Peyer's patch (tissue), 4 donors: ENCODE results near the gene PPARA. TPM values are rescaled to one million over a fixed set of nuclear protein-coding genes. Genes with fewer than 3 reads are reported as not detected.

Experiments
- DNase-seq, 3 donors: peaks; one replicate each; pipeline ENCODE4 v3.0.0-alpha.2; 2017 to 2019
- H3K27ac ChIP-seq, 4 donors: fragments of 200-600 bp; sonication (generic); one replicate each; pipeline ENCODE4 v1.5.1; 2016 to 2019
- H3K27me3 ChIP-seq, 2 donors: fragments of 200-600 bp; sonication (generic); one replicate each; pipeline ENCODE4 v1.5.1; 2019
- H3K36me3 ChIP-seq, 3 donors: fragments of 200-600 bp; sonication (generic); one replicate each; pipeline ENCODE4 v1.5.1; 2016 to 2019
- H3K4me1 ChIP-seq, 4 donors: fragments of 200-600 bp; sonication (generic); one replicate each; pipeline ENCODE4 v1.5.1; 2016 to 2019
- H3K4me3 ChIP-seq, 4 donors: fragments of 200-600 bp; sonication (generic); 1 replicate in 3 of 4; 2 replicates in 1 of 4; pipeline ENCODE4 v1.5.1; 2016 to 2019; ENCODE audit warnings: mild to moderate bottlenecking in 1 of 4
- H3K9me3 ChIP-seq, 4 donors: fragments of 200-600 bp; sonication (generic); one replicate each; pipeline ENCODE4 v1.5.1; 2016 to 2019; ENCODE audit warnings: mild to moderate bottlenecking in 1 of 4
- CTCF ChIP-seq, 6 experiments: fragments of 450-650 bp in 4 of 6; fragments of 200-600 bp in 2 of 6; sonication (generic) in 1 of 6; IDR thresholded peaks; one replicate each; pipeline ENCODE4 v1.5.1; 2017 to 2019; ENCODE audit warnings: antibody characterized with exemption in 6 of 6, mild to moderate bottlenecking in 3 of 6, moderate library complexity in 1 of 6
- POLR2A ChIP-seq, 2 donors: fragments of 450-650 bp; IDR thresholded peaks; one replicate each; pipeline ENCODE4 v1.5.1; 2017; ENCODE audit warnings: antibody characterized with exemption in 2 of 2, mild to moderate bottlenecking in 2 of 2, moderate library complexity in 2 of 2
- total RNA-seq, 4 donors: library from RNA; depleted of rRNA; stranded (reverse); fragments of >200 nt; gene quantifications; one replicate each; pipeline ENCODE4 v1.1.0, GENCODE V29; 2016

The PPARA gene
- total RNA-seq, 4 donors from 2014 or later = 21.5 to 231 (median 189) TPM

DNA sequence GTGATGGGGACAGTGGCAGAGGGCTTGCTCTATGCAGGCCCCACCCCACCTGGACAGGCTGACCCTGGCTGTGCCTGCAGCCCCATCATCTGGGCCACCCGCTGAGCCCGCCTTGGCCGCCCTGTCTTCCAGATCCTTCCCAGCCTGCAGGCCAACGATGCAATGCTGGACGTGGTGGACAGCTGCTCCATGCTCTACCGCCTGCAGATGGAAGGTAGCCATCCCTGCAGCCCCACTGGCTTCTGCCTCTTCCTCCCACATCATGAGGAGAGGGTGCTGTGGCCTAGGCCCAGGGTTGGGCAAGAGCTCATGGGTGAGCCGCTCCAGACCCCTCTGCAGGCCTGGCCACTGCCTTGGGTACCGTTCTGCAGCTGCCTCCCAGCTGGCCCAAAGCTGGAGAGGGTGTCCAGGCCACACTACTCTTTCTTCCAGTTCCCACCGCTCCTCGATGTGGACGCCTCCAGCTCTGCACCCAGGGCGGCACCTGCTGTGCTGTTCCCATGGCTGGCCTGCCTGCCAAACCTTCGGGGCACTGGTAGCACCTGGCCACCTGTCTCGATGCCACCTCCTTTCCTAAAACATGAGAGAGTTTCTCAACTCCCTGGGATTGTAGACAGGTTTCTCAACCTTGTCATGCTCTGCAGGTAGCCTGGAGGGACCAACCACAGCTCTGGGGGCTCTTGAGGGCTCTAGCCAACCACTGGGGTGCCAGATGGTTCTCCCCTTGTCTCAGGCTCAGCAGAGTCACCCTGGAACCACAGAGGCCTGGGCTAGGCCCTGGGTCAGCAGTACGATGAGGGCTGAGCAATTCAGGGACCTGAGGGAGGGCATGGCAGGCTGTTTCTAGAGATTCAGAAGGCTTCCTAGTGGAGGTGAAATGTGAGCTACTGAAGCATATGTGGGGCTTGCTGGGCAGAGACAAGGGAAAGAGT lies 136.9 kb downstream of the PPARA start:
- TF ChIP-seq CTCF (IDR thresholded peaks at IDR 0.05) (no peak), POLR2A (IDR thresholded peaks at IDR 0.05) (no peak)
- Histone ChIP-seq H3K36me3 (peaks cover 0 to 100% (median 0%) of the 10 kb centered on the region in 3 donors), H3K27me3 (no peaks in the 10 kb centered on the region), H3K9me3 (no peaks in the 10 kb centered on the region), H3K4me3 (peak overlapping the region in 3 of 4 donors; percentile 16 to 29 (median 23)), H3K4me1 (peaks cover 3 to 22% (median 6%) of the 10 kb centered on the region in 4 donors), H3K27ac (peak overlapping the region; percentile 58 to 77 (median 66))
- peak in 1 of 3 donors; percentile 40 for DNase-seq

- Histone ChIP-seq H3K4me3 (peak overlapping the region; percentile 5 to 29 (median 20)), H3K36me3 (peaks cover 0 to 100% (median 0%) of the 10 kb centered on the region in 3 donors), H3K27ac (peak overlapping the region; percentile 58 to 77 (median 66)), H3K4me1 (peaks cover 3 to 22% (median 6%) of the 10 kb centered on the region in 4 donors), H3K27me3 (no peaks in the 10 kb centered on the region), H3K9me3 (no peaks in the 10 kb centered on the region)
- TF ChIP-seq CTCF (IDR thresholded peaks at IDR 0.05) (no peak), POLR2A (IDR thresholded peaks at IDR 0.05) (no peak)
- DNase-seq = peak; percentile 61 to 90 (median 78)
Measured at GRCh38 chr22:46287873-46288751, 137.8 kb downstream of the PPARA start.

GRCh38 chr22:46288846-46289243 lies 138.5 kb downstream of the PPARA start:
- H3K4me3 ChIP-seq = no peak overlapping the region
- no peak for DNase-seq
- H3K4me1 ChIP-seq = peaks cover 3 to 22% (median 6%) of the 10 kb centered on the region in 4 donors
- H3K9me3 ChIP-seq = no peaks in the 10 kb centered on the region
- H3K36me3 ChIP-seq = peaks cover 0 to 97% (median 0%) of the 10 kb centered on the region in 3 donors
- peak overlapping the region; percentile 58 to 77 (median 66) for H3K27ac ChIP-seq
- no peaks in the 10 kb centered on the region for H3K27me3 ChIP-seq
- TF ChIP-seq POLR2A (IDR thresholded peaks at IDR 0.05) = no peak
- TF ChIP-seq CTCF (IDR thresholded peaks at IDR 0.05) = no peak

- H3K27me3 ChIP-seq = no peaks in the 10 kb centered on the region
- no peak for TF ChIP-seq POLR2A (IDR thresholded peaks at IDR 0.05)
- H3K27ac ChIP-seq = peak overlapping the region in 3 of 4 donors; percentile 58 to 77 (median 63)
- peaks cover 3 to 22% (median 6%) of the 10 kb centered on the region in 4 donors for H3K4me1 ChIP-seq
- DNase-seq = peak in 1 of 3 donors; percentile 46
- H3K9me3 ChIP-seq = no peaks in the 10 kb centered on the region
- H3K4me3 ChIP-seq = no peak overlapping the region
- H3K36me3 ChIP-seq = peaks cover 0 to 92% (median 0%) of the 10 kb centered on the region in 3 donors
Measured at GRCh38 chr22:46289244-46289891, 139.0 kb downstream of the PPARA start.

- H3K36me3 ChIP-seq = peaks cover 0 to 83% (median 0%) of the 10 kb centered on the region in 3 donors
- TF ChIP-seq POLR2A (IDR thresholded peaks at IDR 0.05) = no peak
- no peak for TF ChIP-seq CTCF (IDR thresholded peaks at IDR 0.05)
- H3K4me3 ChIP-seq = no peak overlapping the region
- H3K27me3 ChIP-seq = no peaks in the 10 kb centered on the region
- no peak overlapping the region for H3K27ac ChIP-seq
- H3K4me1 ChIP-seq = peaks cover 3 to 22% (median 6%) of the 10 kb centered on the region in 4 donors
- no peaks in the 10 kb centered on the region for H3K9me3 ChIP-seq
- peak in 1 of 3 donors; percentile 41 for DNase-seq
Measured at GRCh38 chr22:46290121-46290842, 140.0 kb downstream of the PPARA start.
